Immature natural killer cell (primary cell): ENCODE results near the gene RCN2. TPM values are rescaled to one million over a fixed set of nuclear protein-coding genes. Genes with fewer than 3 reads are reported as not detected.

Experiments used
- polyA plus RNA-seq, 3 donors: library from polyadenylated mRNA; unstranded; fragments of 300-500 nt; fragmentation: Illumina TruSeq; gene quantifications; one replicate each; pipeline ENCODE4 v1.2.3, GENCODE V29; 2021

The RCN2 gene
- polyA plus RNA-seq, 3 donors from 2014 or later: 54.0 to 68.2 (median 64.1) TPM

Other genes with a start within 250 kb of the RCN2 start
- 10 to 100 TPM in 1 of 3 donors, 1 to 10 TPM in 2; 6.8 to 23.6 (median 6.8) TPM for gene SCAPER, start 26.4 kb upstream of the RCN2 start, polyA plus RNA-seq
- gene PSTPIP1, start 63.4 kb downstream of the RCN2 start, polyA plus RNA-seq: 100 to 1,000 TPM in 1 of 3 donors, 10 to 100 TPM in 2; 84.4 to 127 (median 99.3) TPM
- gene TSPAN3, start 139.4 kb downstream of the RCN2 start, polyA plus RNA-seq: 100 to 1,000 TPM in 2 of 3 donors, 10 to 100 TPM in 1; 96.3 to 145 (median 105) TPM